HG03196 (cell line): Measurements from ENCODE around the gene IQGAP3.

ENCODE experiments used
- ATAC-seq: cut with Tn5 transposase; IDR thresholded peaks from one replicate; pipeline ENCODE4 v1.9.1; 2021; ENCODE audit not compliant: unreplicated experiment

The IQGAP3 gene

GRCh38 chr1:156498432-156499193 lies 73.8 kb downstream of the IQGAP3 start:
- ATAC-seq: no peak

DNA sequence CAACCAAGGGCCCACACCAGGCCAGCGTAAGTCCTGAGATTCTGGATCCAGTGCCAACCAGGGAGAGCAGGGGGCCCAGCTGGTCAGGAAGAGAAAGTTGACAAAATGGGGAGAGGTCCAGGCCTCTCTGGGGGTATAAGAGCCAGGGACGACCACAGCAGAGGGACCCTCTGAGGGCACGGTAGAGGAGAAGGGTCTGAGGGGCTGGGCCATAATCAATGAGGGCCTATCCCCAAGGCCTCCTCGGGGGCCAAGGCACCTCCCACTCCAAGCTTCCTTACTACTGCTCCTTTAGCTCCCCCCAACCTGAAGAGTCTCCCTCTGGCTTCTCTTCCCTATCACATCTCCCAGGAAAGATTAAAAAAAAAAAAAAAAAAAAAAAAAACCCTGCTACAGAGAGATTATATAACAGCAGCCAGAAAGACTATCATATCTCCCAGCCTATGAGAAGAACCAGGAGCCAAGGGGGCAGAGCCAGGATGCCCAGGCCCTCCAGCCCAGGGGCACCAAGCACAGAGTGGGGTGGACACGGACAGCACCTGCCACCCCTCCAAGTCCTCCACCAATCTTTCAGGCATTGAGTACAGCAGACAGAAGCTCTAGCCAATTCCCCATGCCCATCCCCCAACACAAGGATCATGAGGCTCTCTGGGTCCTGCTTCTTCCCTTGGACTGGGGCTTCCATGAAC lies 74.5 kb downstream of the IQGAP3 start:
- ATAC-seq: no peak

- ATAC-seq: no peak
Observed at GRCh38 chr1:156497078-156497742, 75.2 kb downstream of the IQGAP3 start.

GRCh38 chr1:156496211-156496761 lies 76.1 kb downstream of the IQGAP3 start:
- no peak for ATAC-seq

GRCh38 chr1:156495401-156496140 lies 76.8 kb downstream of the IQGAP3 start:
- ATAC-seq: no peak

GRCh38 chr1:156494309-156494895 lies 78.0 kb downstream of the IQGAP3 start:
- no peak for ATAC-seq

GRCh38 chr1:156493742-156494141 lies 78.6 kb downstream of the IQGAP3 start:
- ATAC-seq: no peak

- no peak for ATAC-seq
Observed at GRCh38 chr1:156493154-156493631, 79.2 kb downstream of the IQGAP3 start.

GRCh38 chr1:156492591-156493080 lies 79.7 kb downstream of the IQGAP3 start:
- no peak for ATAC-seq

DNA sequence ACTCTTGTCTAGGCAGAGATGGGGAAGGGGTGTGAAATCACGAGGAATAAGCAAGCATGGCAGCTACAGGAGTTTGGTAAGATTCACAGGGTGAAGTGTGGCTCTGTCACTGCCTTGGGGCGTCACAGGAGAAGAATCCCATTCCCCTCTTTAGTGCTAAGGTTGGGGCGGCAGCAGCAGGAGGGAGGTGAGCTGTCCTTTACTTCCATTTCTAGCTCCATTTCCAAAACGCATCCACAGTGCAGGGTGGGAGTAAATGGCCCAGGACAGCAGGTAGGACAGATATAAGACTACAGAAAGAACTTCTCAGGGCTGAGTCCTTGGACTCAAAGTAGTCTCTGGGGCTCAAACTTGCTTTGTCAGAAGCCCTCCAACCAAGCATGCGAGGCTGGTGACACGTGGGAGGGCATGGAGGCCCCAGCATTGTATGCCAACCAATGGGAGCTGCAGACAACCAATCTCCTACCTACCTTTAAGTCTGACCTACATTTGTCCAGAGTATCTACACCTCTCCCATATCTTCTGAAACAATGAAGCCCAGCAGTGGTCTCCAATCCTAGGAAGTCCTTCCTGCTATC lies 80.3 kb downstream of the IQGAP3 start:
- ATAC-seq: no peak

DNA sequence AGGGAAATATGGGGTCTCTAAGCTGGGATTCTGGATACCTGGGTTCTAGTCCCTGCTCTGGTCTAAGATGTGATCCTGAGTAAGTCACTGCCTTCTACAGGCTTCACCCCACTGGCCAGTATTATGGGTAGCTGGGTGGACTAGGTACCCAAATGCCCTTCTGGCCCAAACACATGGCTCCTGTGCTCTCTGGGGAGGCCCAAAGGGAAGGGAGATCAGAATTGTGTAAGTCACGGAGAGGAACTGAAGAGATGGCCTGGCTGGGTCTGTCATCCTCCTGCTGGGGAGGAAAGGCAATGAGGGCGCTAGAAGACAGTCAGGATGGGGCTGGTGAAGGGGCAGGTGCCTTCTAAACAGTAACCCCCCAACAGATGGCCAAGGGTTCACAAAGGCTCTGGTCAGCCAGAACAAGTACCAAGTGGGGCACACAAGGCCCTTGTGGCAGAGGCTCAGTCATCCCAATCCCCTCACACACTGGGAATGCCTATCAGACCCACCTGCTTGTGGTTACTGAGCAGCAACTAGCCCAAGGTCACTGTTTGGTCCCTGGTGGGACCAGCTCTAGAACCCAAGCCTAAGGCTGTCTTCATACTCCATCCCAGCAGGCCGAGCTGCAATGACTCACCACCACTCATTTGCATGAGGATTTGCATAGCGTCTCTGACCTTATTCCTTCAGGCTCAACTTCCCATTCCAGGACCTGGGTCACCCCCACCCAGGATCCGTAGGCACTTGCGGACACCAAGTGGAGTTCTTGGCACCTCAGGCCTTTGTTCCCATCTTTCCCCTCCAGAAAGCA lies 81.0 kb downstream of the IQGAP3 start:
- ATAC-seq: no peak

DNA sequence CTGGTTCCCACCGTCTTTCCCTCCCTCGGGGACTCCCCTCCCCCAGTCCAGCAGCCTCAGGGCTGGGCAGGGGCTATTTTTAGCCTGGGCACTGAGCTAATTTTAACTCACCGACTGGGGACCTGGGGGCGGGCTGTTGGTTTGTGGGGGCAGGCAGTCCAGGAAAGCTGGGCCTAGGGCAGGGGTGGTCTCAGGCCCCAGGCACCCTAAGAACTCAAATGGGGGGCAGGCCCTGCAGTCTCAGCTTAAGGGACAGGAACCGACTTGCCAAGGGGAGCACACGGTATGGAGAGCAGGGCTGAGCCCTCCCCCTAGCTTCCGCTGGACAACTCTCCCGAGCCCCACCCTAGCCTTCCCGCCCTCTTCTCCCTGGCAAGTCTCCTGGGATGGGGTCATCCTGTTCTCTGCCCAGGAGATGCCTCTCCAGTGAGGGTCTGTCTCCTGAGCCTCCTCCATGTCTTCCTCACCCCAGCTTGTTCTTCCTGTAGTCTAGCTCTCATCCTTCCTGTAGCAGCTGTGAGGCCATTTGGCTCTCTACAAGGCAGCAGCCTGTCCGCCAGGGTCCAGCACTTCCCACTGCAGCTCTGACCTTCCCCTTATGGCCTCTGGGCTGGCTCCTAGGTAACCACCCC lies 81.8 kb downstream of the IQGAP3 start:
- no peak for ATAC-seq

GRCh38 chr1:156489935-156490293 lies 82.5 kb downstream of the IQGAP3 start:
- ATAC-seq: no peak

GRCh38 chr1:156489166-156489934 lies 83.0 kb downstream of the IQGAP3 start:
- no peak for ATAC-seq

DNA sequence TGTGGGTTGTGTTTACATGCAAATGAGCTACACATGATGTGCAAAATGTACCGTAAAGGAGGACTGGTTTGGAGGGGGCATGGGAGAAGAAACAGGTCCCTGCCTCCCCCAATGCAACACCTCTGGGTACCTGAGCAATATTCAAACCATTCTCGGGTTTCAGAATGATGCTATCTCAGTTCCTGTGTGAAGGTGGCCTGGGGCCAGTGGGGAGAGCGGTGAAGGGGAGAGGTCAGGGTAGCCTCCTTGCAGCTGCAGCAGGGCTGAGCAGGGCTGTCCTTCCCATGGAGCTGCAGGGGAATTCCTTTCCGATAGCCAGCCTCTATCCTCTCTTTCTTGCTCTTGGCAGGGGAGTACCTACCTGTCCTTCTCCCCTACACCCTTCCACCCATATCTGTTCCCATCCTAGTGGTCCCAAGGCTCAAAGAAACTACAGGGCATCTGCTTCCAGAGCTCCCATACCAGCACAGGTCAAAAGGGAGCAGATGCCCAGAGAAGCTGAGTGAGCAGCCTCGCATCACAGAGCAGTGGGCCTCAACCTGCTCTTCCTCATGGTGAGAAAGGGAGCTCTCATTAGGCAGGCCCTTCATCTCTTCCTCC lies 83.7 kb downstream of the IQGAP3 start:
- ATAC-seq: peak; percentile 51

- no peak for ATAC-seq
Observed at GRCh38 chr1:156487862-156488261, 84.5 kb downstream of the IQGAP3 start.
